KMS-11 (cell line): Measurements from ENCODE around the gene GSK3B.

Experiments
- H2AFZ ChIP-seq: fragments of 200-600 bp; sonication (generic); 2 replicates; pipeline ENCODE4 v1.6.1; 2016; ENCODE audit warnings: antibody characterized with exemption, mixed run types, low read depth
- H3K27ac ChIP-seq: fragments of 200-600 bp; sonication (generic); 2 replicates; pipeline ENCODE4 v1.6.1; 2016; ENCODE audit warnings: mild to moderate bottlenecking, mixed run types
- H3K27me3 ChIP-seq: fragments of 200-600 bp; sonication (generic); 2 replicates; pipeline ENCODE4 v1.6.1; 2017; ENCODE audit warnings: mild to moderate bottlenecking, low read depth, mixed run types, moderate library complexity; ENCODE audit not compliant: insufficient read depth
- H3K36me3 ChIP-seq: fragments of 200-600 bp; sonication (generic); 2 replicates; pipeline ENCODE4 v1.6.1; 2017; ENCODE audit warnings: mild to moderate bottlenecking, mixed run types; ENCODE audit not compliant: insufficient read depth
- H3K4me1 ChIP-seq: fragments of 200-600 bp; sonication (generic); 2 replicates; pipeline ENCODE4 v1.6.1; 2016; ENCODE audit warnings: mild to moderate bottlenecking, low read depth, mixed run types; ENCODE audit not compliant: poor library complexity, severe bottlenecking
- H3K4me2 ChIP-seq: fragments of 200-600 bp; sonication (generic); 2 replicates; pipeline ENCODE4 v1.7.0; 2016; ENCODE audit warnings: mild to moderate bottlenecking, mixed run types
- H3K4me3 ChIP-seq: fragments of 200-600 bp; sonication (generic); IDR thresholded peaks from 2 replicates; pipeline ENCODE4 v1.6.1; 2017; ENCODE audit warnings: low read depth, low read length, mixed read lengths; ENCODE audit not compliant: insufficient read depth
- H3K79me2 ChIP-seq: fragments of 200-600 bp; sonication (generic); 2 replicates; pipeline ENCODE4 v1.6.1; 2016; ENCODE audit warnings: low read depth, mixed run types; ENCODE audit not compliant: insufficient read depth
- H3K9ac ChIP-seq: fragments of 200-600 bp; sonication (generic); 2 replicates; pipeline ENCODE4 v1.6.1; 2016; ENCODE audit warnings: mild to moderate bottlenecking, mixed run types
- H4K20me1 ChIP-seq: fragments of 200-600 bp; sonication (generic); 2 replicates; pipeline ENCODE4 v1.6.1; 2016; ENCODE audit warnings: mild to moderate bottlenecking, mixed run types; ENCODE audit not compliant: insufficient read depth
- CTCF ChIP-seq: fragments of 200-600 bp; sonication (generic); conservative IDR thresholded peaks from 2 replicates; pipeline ENCODE4 v1.6.1; 2017; ENCODE audit warnings: low read depth, mild to moderate bottlenecking, antibody characterized with exemption, low read length, moderate library complexity, mixed read lengths

GSK3B gene

DNA sequence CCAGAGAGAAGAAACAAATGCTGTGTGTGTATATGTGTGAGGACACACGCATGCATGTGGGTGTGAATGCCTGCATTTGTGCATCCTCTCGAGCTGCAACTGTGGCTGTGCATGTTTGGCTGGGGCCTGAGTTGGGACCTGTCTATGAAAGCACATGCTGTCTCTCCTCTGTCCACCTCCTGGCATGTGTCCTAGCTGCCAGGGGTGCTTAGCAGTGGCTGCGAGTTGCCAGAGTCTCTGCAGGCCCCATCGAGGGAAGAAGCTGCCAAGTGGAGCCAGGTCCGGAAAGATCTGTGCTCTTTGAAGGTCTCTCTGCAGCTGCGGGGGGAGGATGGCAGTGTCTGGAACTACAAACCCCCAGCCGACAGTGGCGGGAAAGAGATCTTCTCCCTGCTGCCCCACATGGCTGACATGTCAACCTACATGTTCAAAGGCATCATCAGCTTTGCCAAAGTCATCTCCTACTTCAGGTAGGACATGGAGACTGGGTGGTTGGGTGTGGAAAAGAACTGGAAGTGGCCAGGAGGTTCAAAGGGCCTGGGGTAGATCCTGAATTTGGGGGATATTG is 281.7 kb downstream of the GSK3B start:
- no peak for TF ChIP-seq CTCF
- no peak overlapping the region for H3K4me3 ChIP-seq
- no peak overlapping the region for H3K4me2 ChIP-seq
- no peak overlapping the region for H3K9ac ChIP-seq
- H3K79me2 ChIP-seq, result no peaks in the 10 kb centered on the region
- no peak overlapping the region for H3K27ac ChIP-seq
- H3K27me3 ChIP-seq, result no peaks in the 10 kb centered on the region
- H3K36me3 ChIP-seq, result no peaks in the 10 kb centered on the region
- no peaks in the 10 kb centered on the region for H3K4me1 ChIP-seq
- no peaks in the 10 kb centered on the region for H4K20me1 ChIP-seq
- H2AFZ ChIP-seq, result no peak overlapping the region

DNA sequence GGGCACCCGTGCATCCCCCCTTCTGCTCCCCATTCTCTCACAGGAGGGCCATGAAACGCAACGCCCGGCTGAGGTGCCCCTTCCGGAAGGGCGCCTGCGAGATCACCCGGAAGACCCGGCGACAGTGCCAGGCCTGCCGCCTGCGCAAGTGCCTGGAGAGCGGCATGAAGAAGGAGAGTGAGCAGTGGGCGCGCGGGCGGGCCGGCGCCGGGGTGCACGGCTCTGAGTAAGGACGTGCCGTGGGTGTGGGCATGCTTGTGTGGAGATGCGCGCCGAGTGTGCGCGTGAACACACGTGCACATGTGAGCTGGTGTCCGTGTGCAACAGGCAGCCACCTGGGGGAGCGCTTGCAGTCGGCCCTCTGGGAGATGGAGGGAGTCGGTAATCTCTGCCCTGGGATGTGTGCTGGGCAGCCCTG is 284.2 kb downstream of the GSK3B start:
- Histone ChIP-seq H3K4me3 (no peak overlapping the region), H3K79me2 (no peaks in the 10 kb centered on the region), H4K20me1 (no peaks in the 10 kb centered on the region), H3K27ac (no peak overlapping the region), H3K36me3 (no peaks in the 10 kb centered on the region), H2AFZ (no peak overlapping the region), H3K27me3 (no peaks in the 10 kb centered on the region), H3K9ac (no peak overlapping the region), H3K4me2 (no peak overlapping the region), H3K4me1 (no peaks in the 10 kb centered on the region)
- no peak for TF ChIP-seq CTCF

GRCh38 chr3:119809249-119810017 is 284.8 kb downstream of the GSK3B start:
- Histone ChIP-seq H2AFZ (no peak overlapping the region), H4K20me1 (no peaks in the 10 kb centered on the region), H3K79me2 (no peaks in the 10 kb centered on the region), H3K27me3 (no peaks in the 10 kb centered on the region), H3K9ac (no peak overlapping the region), H3K27ac (no peak overlapping the region), H3K4me1 (no peaks in the 10 kb centered on the region), H3K4me2 (no peak overlapping the region), H3K36me3 (no peaks in the 10 kb centered on the region), H3K4me3 (no peak overlapping the region)
- TF ChIP-seq CTCF, result no peak

- Histone ChIP-seq H3K4me2 (no peak overlapping the region), H3K4me1 (no peaks in the 10 kb centered on the region), H3K27ac (no peak overlapping the region), H3K4me3 (no peak overlapping the region), H4K20me1 (no peaks in the 10 kb centered on the region), H3K79me2 (no peaks in the 10 kb centered on the region), H3K27me3 (no peaks in the 10 kb centered on the region), H3K36me3 (no peaks in the 10 kb centered on the region), H3K9ac (no peak overlapping the region), H2AFZ (no peak overlapping the region)
- no peak for TF ChIP-seq CTCF
Measured at GRCh38 chr3:119808843-119809242, 285.4 kb downstream of the GSK3B start.
